Tibial nerve (tissue), 3 donors: ENCODE data around the gene SPG11.

Source experiments
- CTCF ChIP-seq, 5 experiments: fragments of 200-600 bp in 3 of 5; fragments of 450-650 bp in 2 of 5; sonication (generic) in 3 of 5; IDR thresholded peaks; one replicate each; pipeline ENCODE4 v1.5.1; 2016 to 2019; ENCODE audit warnings: antibody characterized with exemption in 5 of 5, mild to moderate bottlenecking in 3 of 5, moderate library complexity in 2 of 5
- POLR2A ChIP-seq, 2 donors: fragments of 450-650 bp; IDR thresholded peaks; one replicate each; pipeline ENCODE4 v1.6.1; 2017; ENCODE audit warnings: antibody characterized with exemption in 2 of 2, mild to moderate bottlenecking in 2 of 2, moderate library complexity in 2 of 2

GRCh38 chr15:44682211-44682610, 18.7 kb upstream of the SPG11 start:
- no peak for TF ChIP-seq CTCF (IDR thresholded peaks at IDR 0.05)
- TF ChIP-seq POLR2A (IDR thresholded peaks at IDR 0.05): no peak
